SK-N-SH treated with all-trans-retinoic acid at 6 μM for 48 hours (cell line): ENCODE data around the gene PPCS.

Source experiments
- BACH2 ChIP-seq: fragments of 250-450 bp; sonication (Bioruptor Pico); IDR thresholded peaks from 2 replicates; pipeline ENCODE4 v1.9.0; 2021; ENCODE audit warnings: mild to moderate bottlenecking, borderline replicate concordance
- PATZ1 ChIP-seq: fragments of 250-450 bp; sonication (Bioruptor Pico); IDR thresholded peaks from 2 replicates; pipeline ENCODE4 v1.8.0; 2020; ENCODE audit warnings: mild to moderate bottlenecking, moderate library complexity, borderline replicate concordance
- PPARA ChIP-seq: fragments of 250-450 bp; sonication (Bioruptor Pico); IDR thresholded peaks from 2 replicates; pipeline ENCODE4 v1.5.0; 2020; ENCODE audit warnings: mild to moderate bottlenecking, borderline replicate concordance
- TOX ChIP-seq: fragments of 250-450 bp; sonication (Bioruptor Pico); IDR thresholded peaks from 2 replicates; pipeline ENCODE4 v1.8.0; 2021; ENCODE audit warnings: mild to moderate bottlenecking, moderate library complexity, borderline replicate concordance
- ZC3H10 ChIP-seq: fragments of 250-450 bp; sonication (Bioruptor Pico); IDR thresholded peaks from 2 replicates; pipeline ENCODE4 v1.5.1; 2021; ENCODE audit warnings: mild to moderate bottlenecking, moderate library complexity
- ZFP30 ChIP-seq: fragments of 450-650 bp; formaldehyde crosslinking; IDR thresholded peaks from 2 replicates; pipeline ENCODE4 v1.5.0; 2022; ENCODE audit warnings: mild to moderate bottlenecking, moderate library complexity
- ZNF8 ChIP-seq: fragments of 450-650 bp; formaldehyde crosslinking; IDR thresholded peaks from 2 replicates; pipeline ENCODE4 v1.5.0; 2020; ENCODE audit warnings: mild to moderate bottlenecking, moderate library complexity

GRCh38 chr1:42480921-42481320 lies 24.6 kb downstream of the PPCS start:
- TF ChIP-seq PPARA (CRISPR knock-in tag) (no peak), ZC3H10 (no peak), TOX (no peak), ZNF8 (CRISPR knock-in tag) (no peak), ZFP30 (CRISPR knock-in tag) (no peak), PATZ1 (CRISPR knock-in tag) (no peak), BACH2 (CRISPR knock-in tag) (no peak)
